ENCODE data around the gene ACADL.

GRCh38 chr2:210170196-210170445 is 55.1 kb downstream of the ACADL start:
- no peak for TF ChIP-seq POLR2A (IDR thresholded peaks at IDR 0.05)
- TF ChIP-seq CTCF (IDR thresholded peaks at IDR 0.05) = no peak
